Muscle of arm (tissue), 12 donors: ENCODE data around the gene COBL. TPM values are rescaled to one million over a fixed set of nuclear protein-coding genes. Genes with fewer than 3 reads are reported as not detected.
A peak's percentile ranks its signal among the peaks of the same experiment; 100 is the strongest.

Source experiments
- DNase-seq: peaks from one replicate; pipeline ENCODE4 v3.0.0-alpha.2; 2013
- polyA plus RNA-seq, 12 donors: library from polyadenylated mRNA; unstranded; fragments of 120-200 nt; gene quantifications; one replicate each; pipeline ENCODE4 v1.2.1, GENCODE V29; 2013; ENCODE audit not compliant: insufficient read length in 12 of 12

Gene COBL
- polyA plus RNA-seq, 12 donors: 37.5 to 412 (median 128) TPM

DNA sequence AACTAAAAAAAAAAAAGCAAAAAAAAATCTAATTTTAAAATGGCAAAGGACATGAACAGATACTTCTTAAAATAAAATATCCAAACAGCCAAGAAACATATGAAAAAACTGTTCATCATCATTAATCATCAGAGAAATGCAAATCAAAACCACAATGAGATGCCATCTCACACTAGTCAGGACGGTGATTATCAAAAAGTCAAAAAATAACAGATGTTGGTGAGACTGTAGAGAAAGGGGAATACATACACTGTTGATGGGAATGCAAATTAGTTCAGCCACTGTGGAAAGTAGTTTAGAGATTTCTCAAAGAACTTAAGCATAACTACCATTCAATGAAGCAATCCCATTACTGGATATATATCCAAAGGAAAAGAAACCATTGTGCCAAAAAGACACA is 30.2 kb downstream of the COBL start:
- no peak for DNase-seq

DNA sequence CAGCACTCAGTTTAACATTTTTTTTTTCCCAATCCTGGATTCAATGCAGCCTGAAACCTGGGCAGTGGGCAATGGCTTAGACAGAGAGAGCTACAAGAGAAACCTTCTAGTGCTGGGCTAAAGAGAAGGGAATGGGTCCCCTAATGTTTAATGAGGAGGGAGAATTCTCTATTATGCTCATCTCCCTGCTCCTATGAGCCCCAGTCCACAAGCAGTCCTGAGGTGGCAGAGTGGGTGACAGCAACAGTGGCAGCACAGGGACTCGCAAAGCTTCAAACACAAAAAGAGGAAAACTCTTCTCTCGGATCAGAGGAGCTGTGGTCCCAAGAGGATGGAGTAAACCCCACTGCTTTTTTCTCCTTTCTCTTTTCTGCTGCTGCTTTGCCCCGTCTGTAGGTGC is 36.5 kb downstream of the COBL start:
- no peak for DNase-seq

DNA sequence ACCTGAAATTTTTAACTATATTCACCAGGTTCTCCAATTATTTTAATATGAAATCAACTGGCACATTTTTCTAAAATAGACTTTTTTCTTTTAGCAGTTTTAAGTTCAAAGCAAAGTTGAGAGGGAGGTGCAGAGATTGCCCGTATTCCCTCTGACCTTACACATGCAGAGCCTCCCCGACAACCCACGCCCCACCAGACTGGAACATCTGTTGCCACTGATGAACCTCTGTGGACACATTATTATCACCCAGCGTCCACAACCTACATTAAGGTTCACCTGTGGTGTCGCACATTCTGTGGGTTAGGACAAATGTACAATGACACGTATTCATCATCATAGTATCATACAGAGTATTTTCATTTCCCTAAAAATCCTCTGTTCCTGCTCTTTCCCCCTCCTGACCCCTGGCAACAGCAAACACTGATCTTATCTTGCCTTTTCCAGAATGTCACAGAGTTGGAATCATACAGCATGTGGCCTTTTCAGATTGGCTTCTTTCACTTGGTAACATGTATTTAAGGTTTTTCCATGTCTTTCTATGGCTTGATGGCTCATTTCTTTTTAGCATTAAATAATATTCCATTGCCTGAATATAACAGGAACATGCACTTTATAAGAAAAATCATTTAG is 37.1 kb downstream of the COBL start:
- no peak for DNase-seq

DNA sequence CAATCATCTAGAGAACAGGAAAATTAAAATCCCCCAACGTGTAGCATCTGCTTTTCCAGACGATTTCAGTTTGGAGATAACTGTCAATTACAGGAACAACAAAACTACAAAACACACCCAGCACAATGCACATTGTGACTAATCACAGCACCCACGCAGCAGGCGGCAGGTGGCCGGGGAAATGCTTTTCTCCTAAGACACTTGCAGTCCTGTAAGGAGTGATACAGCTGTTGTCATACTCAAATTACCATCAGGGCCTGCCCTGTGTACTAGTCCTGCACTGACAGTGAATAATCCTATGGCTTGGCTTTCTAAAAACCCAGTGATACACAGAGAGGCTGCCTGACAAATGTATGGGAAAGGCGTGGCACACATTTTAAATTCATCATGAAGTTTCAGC is 37.8 kb downstream of the COBL start:
- peak; percentile 17 for DNase-seq

DNA sequence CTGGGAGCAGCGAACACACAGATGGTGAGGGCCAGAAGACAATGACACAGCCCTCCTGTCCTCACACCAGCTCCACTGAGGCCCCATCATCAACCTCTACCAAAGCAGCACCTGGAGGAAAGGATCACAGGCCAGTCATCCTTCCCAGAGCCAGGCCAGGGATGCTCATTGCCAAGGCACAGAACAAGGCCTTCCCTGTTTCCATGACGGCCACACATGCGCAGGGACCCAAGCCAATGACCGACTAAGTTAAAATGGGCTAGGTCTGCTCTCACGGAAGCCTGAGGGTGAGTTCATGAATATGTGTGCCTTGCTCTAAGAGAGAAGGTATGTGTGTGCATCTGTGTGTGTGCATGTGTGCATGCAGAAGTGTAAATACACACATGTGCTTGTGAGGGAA is 39.6 kb downstream of the COBL start:
- DNase-seq: no peak

DNA sequence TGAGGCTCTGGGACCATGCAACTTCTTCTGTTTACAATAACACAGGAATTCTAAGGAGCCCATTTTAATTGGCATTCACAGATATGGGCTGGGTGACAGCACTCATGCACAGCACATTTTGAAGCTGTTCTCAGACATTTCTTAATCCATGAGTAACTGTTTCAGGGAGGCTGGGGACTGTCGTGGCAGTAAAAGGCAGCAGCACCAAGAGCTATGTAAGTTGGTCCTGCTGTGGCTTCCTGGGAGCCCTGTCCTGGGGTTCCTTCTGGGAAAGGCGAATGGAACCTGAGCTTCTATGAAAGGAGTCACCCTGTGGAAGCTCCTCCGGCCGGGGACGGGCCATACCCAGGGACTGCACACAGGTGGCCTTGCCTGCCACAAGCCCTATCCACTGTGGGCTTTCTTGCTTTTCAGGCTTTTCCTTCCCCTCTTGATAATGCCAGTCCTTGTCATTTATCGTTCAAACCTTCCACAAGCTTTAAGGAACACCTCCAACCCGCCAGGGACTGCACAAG is 40.5 kb downstream of the COBL start:
- DNase-seq: no peak

DNA sequence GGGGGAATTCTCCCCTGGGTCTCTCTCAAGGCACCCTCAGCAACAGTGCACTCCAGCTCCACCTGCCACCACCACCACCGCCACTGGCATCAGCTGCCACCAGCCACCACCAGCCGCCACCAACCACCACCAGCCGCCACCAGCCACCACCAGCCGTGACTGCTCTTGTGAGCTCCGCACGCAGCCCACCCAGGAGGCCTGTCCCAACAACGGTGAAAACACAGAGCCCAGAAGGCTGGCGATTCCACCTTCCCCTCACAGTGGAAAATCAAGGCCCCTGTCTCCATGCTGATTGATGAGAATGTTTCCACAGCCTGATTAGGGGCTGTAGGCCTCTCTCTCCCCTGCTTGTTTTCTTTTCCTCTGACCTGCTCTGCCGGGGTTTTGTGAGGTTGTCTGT is 41.1 kb downstream of the COBL start:
- no peak for DNase-seq

DNA sequence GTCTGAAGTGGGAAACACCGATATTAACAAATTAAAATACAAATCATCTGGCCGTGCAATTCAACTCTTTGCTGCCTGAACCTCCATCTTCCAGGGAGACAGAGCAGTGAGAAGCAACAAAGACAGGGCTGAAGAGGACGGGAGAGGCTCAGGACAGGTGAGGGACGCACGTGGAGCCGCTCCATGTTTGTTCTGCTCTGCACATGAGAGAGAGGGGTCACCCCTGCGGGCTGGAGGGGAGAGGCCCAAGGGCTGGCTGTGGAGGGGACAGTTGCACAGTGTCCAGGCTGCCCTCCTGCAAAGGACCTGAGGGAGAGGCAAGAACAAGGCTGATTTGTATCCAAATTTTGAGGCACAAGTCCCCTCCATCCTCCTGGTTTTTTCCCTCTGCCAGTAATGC is 41.7 kb downstream of the COBL start:
- no peak for DNase-seq

DNA sequence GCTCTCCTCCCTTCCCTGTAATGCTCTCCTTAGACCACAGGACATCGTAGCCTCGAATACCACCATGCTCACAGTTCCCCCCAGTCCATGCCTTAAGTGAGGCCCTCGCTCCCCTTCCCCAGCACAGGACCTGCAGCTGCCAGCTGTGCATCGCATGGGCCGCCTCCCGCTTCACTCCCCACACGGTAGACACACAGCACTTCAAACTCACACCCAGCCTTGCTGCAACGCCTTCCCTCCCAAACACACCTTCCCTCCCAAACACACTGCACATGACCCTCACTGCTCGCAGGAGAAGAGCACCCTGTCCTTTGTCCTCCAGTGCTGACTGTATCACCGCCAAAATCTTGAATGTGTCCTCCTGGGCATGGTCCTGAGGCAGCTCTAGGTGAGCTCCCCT is 42.6 kb downstream of the COBL start:
- DNase-seq: no peak

DNA sequence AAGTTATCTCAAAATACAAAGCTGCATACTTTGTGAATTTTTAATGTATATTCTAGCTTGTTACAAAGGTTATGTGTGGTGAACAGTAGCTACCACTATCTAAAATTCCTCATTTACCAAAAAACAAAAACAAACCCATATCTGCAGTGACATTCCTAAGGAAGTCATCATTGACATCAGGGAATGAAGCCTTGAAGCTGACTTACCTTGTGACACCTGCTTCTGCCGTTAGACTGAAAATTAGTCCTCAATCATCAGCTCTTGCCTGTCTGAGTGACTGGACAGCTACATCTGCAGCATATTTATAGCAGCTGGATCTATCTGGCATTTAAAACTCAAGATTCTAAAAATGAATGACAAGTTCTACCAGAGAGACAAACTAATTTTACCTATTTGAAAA is 43.2 kb downstream of the COBL start:
- no peak for DNase-seq

DNA sequence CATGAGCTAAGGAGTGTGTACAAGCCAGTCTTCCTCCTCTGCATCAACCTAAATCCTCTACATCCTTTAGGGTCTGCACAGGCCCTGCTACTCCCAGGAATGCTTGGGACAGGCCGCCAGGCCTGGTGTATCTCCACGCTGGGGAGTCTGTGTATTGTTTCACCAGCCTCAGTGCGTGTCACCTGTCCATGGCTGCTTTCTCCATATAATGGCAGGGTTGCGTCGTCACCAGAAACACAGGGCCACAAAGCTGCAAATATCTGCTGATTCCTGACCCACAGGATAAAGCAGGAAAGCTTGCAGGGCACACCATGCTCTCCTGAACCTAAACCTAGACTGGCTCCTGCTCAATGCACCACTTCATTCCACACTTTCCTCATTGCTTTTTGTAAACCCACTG is 45.6 kb downstream of the COBL start:
- DNase-seq: no peak

DNA sequence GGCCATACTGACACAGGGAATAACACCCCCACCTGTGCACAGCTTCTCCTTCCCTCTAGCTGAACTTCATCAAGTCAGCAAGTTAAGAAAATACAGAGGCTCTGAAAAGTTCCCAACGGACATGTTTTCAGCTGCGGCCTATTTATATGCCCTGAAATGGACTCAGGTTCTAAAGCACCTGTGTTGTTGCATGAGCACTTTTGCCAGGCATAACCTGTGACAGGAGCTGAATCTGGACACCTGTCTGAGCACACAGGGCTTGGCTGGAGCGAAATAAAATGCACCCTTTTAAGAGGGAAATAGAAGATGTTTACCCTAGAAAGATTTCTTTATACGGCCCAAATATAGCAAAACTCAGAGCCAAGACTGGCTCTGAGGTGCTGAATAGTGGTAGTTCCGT is 46.7 kb downstream of the COBL start:
- no peak for DNase-seq

DNA sequence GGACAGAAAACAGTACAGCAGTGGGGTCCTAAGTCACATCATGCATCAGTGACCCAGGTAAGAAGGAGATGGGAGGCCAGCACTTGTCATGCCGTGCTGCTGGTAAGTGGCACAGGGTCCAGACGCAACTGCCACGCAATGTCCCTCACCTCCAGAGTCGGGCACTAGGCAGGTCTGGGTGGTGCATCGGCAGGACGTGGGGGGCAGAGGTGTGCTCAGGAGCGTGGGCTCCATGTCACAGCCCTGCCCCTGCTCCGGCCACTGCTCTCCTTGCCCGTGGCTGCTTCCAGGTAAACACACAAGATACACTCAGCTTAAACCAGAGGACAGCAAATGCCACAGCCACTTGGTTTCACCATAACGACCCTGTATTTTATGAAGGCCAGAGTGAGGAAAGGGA is 47.3 kb downstream of the COBL start:
- no peak for DNase-seq

DNA sequence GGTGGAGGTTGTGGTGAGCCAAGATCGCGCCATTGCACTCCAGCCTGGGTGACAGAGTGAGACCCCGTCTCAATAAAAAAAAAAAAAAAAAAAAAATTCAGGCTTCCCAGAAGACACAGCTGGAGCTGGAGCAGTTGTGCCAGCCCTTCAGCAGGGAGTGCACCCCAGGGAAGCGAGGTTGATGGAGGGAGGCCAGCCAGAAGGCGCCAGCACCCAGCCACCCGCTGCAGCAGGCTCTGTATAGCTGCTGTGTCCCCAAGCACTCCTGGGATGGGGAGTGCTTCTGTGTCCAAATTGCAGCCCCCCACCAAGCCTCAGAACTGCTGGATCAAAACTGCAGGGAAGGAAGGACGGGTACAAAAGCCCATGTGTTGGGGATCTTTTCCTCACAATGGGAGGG is 47.8 kb downstream of the COBL start:
- DNase-seq: no peak

DNA sequence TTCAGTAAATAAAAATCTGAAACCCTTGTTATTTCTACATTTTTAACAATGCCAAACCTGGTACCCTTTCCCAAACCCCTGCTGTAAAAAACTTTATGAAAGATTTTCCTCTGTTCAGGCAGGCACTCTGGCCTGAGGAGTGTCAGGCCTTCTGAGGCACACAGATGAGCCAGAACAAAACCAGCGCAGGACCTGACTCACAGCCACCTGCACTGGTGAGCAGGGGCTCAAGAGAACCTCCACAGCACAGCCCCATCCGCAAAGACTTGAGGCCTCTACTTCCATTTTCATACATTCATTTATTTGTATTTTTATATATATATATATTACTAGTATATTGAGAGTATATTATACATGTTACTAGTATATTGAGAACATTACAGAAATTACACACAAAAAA is 49.4 kb downstream of the COBL start:
- no peak for DNase-seq

DNA sequence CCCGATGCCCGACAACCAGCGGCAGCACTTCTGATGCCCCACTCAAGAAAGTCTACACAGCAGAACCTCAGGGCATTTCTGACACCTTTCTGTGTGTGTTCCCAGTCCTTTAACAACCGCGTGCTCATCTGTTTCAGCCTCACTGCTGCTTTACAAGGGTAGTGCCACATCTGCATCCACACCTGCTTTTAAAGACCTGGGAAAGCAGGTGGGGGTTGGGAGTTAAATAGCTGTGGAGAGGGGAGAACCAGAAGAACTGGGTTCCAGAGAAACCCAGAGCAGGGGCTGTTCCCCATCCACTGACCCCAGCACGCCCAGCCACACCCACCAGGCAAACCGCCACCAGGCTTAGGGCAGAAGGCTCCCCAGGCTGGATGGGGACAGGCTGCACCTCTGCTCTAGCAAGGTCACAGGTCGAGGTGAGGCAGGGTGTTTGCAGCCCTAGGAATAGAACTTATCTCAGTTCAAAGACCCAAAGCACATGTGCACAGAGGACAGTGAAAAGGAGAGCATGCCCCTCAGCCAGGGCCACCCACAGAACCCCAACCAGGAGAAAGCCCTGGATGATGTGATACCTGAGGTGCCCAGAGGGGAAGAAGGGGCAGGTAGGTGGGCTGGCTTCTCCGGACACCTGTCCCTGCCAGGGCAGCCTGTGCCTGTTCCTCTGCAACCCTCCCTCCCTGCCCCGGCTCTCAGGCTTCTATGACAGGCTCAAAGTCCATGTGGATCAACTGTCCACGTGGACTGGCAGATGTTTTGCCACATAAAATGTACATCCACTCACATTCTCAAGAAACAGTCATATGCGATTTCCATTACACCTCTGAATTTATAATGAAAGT is 51.3 kb downstream of the COBL start:
- no peak for DNase-seq

DNA sequence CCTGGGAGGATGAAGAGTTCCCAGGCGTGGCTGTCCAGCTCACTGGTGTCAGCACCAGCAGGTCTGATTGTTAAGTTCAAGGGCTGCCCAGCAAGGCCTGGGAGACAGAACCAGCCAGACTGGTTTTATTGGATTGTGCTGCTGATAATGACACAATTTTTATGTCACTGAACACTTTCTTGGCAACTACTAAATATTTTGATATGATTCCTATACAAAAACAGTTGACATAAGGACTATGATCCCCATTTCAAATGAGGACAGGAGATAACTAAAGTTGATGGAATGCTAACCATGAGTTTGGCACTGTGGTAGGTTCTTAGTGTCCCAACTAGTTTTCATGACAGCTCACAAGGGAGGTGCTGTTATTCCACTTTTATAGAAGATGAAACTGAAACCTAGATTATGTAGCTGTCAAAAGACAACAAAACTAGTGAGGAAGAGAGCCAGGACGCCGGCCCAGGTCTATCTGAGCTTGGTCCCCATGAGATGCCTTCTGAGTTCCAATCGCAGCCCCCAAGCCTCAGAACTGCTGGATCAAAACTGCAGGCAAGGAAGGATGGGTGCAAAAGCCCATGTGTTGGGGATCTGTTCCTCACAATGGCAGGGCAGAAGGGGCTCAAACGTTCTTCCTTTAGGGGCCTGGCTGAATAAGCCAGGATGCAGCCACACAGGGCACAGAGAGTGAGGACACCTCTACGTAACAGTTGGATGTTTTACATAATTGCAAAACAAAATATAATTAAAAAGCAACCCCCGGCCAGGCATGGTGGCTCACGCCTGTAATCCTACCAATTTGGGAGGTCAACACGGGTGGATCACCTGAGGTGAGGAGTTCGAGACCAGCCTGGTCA is 52.8 kb downstream of the COBL start:
- no peak for DNase-seq

DNA sequence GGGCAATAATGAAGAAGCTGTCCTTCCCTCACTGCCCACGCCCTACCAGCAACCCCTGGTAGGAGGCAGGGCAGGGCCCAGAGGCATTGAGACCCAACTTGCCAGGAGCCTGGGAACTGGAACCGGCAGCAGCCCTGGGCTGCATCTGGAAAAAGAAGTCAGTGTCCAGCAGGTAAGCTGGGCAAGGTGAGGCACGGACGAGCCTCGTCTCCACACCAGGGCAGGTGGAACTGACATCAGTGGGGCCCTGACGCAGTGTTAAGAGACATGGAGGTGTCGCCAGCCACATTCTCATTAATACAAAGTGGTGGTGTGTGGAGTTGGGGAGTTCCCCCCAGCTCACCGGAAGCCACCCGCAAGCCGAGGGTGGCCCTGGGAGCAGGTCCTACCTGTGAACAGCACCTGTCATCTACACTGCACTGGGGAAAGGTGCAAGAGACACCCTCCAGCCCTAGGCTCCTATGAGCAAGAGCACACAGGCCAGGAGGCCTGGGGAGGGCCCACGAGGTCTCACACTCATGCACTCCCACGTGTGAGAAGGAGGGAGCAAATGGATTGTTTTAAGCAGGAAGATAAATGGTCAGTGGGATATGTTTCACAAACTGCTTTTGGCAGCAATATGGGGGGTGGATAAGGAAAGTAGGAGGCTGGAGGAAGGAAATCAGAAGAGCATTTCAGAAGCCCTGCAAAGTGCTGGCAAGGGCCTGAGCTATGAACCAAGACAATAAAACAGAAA is 53.6 kb downstream of the COBL start:
- DNase-seq: no peak

DNA sequence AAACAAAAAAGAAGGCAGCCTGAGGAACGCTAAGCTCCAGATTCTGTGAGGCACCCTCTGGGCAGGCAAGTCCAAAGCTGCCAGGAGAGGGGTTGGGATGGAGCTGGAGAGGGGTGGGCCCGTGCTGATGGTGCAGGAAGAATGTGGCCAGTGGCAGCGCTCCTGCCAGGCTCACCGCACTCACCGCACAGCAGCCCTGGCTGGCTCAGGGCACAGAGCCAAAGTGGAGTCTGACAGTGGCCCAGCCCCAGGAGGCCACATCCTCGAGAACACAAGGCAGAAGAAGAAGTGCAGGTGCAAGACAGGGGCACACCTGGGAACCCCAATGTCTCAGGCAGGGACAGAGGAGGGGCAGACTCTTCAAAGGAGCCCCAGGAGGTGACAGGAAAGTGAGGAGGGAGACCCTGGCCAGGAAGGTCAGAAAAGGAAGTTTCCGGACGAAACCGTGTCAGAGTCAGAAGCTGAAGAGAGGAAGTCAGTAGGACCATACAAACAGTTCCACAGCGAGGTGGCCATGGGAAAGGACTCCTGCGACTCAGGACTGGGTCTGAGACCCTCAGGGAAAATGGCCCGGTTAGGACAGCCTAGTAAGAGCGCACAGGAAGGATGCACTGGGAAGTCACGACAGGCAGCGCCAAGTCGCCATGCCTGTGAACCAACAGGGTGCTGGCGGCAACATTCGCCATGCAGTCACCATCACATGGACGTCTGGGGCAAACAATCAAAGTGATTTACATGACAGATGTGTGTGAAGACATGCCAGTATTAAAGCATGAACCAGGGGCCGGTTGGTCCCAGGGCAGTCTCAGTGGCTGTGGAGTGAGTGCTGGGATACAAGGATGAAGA is 54.4 kb downstream of the COBL start:
- no peak for DNase-seq

DNA sequence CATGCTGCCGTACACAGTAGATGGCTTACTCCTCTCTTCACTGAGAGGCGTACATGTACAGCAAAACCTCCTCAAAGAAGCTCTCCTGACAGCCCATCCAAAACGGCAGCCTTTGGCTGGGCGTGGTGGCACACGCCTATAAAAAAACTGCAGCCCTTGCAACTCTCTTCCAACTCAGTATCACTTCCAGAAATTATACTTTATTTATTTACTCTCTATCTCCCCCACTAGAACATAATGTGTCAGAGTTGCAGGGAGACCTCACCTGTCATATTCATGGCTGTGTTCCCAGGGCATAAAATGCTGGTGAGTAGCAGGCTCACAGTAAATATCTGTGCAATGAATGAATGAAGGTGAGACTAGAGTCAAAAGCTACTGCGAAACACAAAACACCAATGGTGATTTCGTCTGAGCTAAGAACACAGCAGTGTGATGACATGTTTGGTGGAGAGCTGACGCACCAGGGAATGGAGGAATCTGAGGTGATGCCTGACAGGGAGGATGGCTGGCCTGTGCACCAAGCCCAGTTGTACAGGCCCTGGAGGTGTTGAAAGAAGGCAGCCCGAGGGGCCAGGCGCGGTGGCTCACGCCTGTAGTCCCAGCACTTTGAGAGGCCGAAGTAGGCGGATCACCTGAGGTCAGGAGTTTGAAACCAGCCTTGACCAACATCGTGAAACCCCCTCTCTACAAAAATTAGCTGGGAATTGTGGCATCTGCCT is 55.3 kb downstream of the COBL start:
- DNase-seq: no peak
